Stimulated activated CD4-positive, alpha-beta T cell treated with anti-CD3 and anti-CD28 coated beads, TNF-alpha, amount 100 ng/mL, for 1 hour (primary cell): ENCODE results near the gene PTTG2.

Source experiments
- DNase-seq, 3 donors: peaks; one replicate each; pipeline ENCODE4 v3.0.0-alpha.2; 2020; ENCODE audit warnings: low read depth in 3 of 3, low spot score in 1 of 3

Gene PTTG2

DNA sequence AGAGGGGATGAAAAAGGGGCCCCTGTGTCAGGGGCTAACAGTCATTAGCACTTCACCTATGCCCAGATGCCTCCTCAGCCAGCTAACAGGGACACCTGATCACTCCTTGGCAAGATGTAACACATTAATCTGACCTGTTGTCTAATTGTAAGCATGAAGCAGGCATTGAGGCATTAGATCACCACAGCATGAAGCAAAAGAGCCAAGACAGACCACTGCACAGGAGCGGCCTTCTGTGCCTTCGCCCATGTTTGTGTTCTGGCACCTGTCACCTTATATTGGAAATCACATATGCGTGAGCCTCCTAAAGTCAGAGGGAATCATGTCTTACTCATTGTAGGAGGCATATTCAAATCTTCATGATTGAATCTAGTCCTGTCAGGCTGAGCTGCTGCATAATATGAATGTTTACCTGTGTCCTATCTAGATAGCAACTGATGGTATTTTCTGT is 48.4 kb downstream of the PTTG2 start:
- no peak for DNase-seq

- no peak for DNase-seq
These were observed 49.2 kb downstream of the PTTG2 start for GRCh38 chr4:38009421-38009820.

DNA sequence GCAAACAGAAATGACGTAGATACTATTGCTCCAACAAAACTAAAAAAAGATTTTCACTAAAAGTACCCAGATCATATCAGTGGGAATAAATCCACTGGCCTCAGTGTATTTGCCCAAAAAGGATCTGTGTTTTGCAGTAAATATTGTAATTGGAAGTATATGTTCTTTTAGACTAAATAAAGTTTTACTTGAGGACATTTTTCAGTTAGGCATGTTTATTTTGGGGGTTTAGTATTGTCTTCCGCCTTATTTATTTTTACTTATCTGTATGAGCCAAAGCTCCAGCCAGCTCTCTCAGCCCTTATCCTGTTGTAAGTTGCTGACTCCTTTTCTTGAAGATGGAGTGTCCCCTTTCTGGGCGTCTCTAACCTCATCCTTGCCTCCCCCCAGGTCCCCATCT is 49.8 kb downstream of the PTTG2 start:
- no peak for DNase-seq
